ENCODE data around the gene NUBPL.
A peak's percentile ranks its signal among the peaks of the same experiment; 100 is the strongest.
"Not testable (repeated sequence)": the region's sequence is repeated elsewhere in the genome, so short reads cannot be mapped to it uniquely, and the experiment has no call there.

Gene NUBPL

GRCh38 chr14:31590206-31590605 is 29.0 kb downstream of the NUBPL start:
- no peak overlapping the region for H3K4me3 ChIP-seq (ENCODE audit: low read length)
- TF ChIP-seq CTCF (conservative IDR thresholded peaks at IDR 0.05; ENCODE audit: low read length) = no peak
- no peak for DNase-seq (ENCODE audit: low read depth)

GRCh38 chr14:31592122-31592521 is 30.9 kb downstream of the NUBPL start:
- TF ChIP-seq CTCF (conservative IDR thresholded peaks at IDR 0.05; ENCODE audit: low read length) = no peak
- no peak for DNase-seq (ENCODE audit: low read depth)

GRCh38 chr14:31592631-31593030 is 31.4 kb downstream of the NUBPL start:
- no peak overlapping the region for H3K4me3 ChIP-seq (ENCODE audit: low read length)
- no peak for TF ChIP-seq CTCF (conservative IDR thresholded peaks at IDR 0.05; ENCODE audit: low read length)
- DNase-seq (ENCODE audit: low read depth) = no peak

More at GRCh38 chr14:31592122-31592521, 30.9 kb downstream of the NUBPL start:
- no peak overlapping the region for H3K4me3 ChIP-seq (ENCODE audit: low read length)

GRCh38 chr14:31596342-31597095 is 35.3 kb downstream of the NUBPL start:
- H3K4me3 ChIP-seq (ENCODE audit: low read length) = no peak overlapping the region
- TF ChIP-seq CTCF (conservative IDR thresholded peaks at IDR 0.05; ENCODE audit: low read length) = no peak
- peak; percentile 70 for DNase-seq (ENCODE audit: low read depth)

- no peak for TF ChIP-seq CTCF (conservative IDR thresholded peaks at IDR 0.05; ENCODE audit: low read length)
- DNase-seq (ENCODE audit: low read depth) = no peak
- no peak overlapping the region for H3K4me3 ChIP-seq (ENCODE audit: low read length)
Measured at GRCh38 chr14:31605702-31606101, 44.5 kb downstream of the NUBPL start.

- no peak overlapping the region for H3K4me3 ChIP-seq (ENCODE audit: low read length)
- DNase-seq (ENCODE audit: low read depth) = no peak
- no peak for TF ChIP-seq CTCF (conservative IDR thresholded peaks at IDR 0.05; ENCODE audit: low read length)
Measured at GRCh38 chr14:31611778-31612433, 50.7 kb downstream of the NUBPL start.

GRCh38 chr14:31613188-31613587 is 52.0 kb downstream of the NUBPL start:
- no peak for TF ChIP-seq CTCF (conservative IDR thresholded peaks at IDR 0.05; ENCODE audit: low read length)
- no peak for DNase-seq (ENCODE audit: low read depth)

GRCh38 chr14:31618884-31619283 is 57.7 kb downstream of the NUBPL start:
- DNase-seq (ENCODE audit: low read depth); H3K4me3 ChIP-seq (ENCODE audit: low read length): not testable (repeated sequence)

More at GRCh38 chr14:31613188-31613587, 52.0 kb downstream of the NUBPL start:
- H3K4me3 ChIP-seq (ENCODE audit: low read length) = no peak overlapping the region

Data from AG10803 (cell line).